WI38 (cell line): Measurements from ENCODE around the gene PLPP1.

Experiments
- H3K4me3 ChIP-seq: 2 replicates; pipeline ENCODE4 v1.5.1; 2011; ENCODE audit warnings: low read depth, mild to moderate bottlenecking, control low read depth, low read length
- CTCF ChIP-seq: IDR thresholded peaks from 2 replicates; pipeline ENCODE4 v1.5.1; 2012; ENCODE audit warnings: low read depth, mild to moderate bottlenecking, control low read depth, low read length

The PLPP1 gene

GRCh38 chr5:55484531-55484930 lies 50.2 kb downstream of the PLPP1 start:
- no peak overlapping the region for H3K4me3 ChIP-seq
- no peak for TF ChIP-seq CTCF

GRCh38 chr5:55483885-55484284 lies 50.9 kb downstream of the PLPP1 start:
- TF ChIP-seq CTCF: no peak
- no peak overlapping the region for H3K4me3 ChIP-seq

- H3K4me3 ChIP-seq: no peak overlapping the region
- TF ChIP-seq CTCF: no peak
These were observed 53.4 kb downstream of the PLPP1 start for GRCh38 chr5:55481293-55481855.

GRCh38 chr5:55480781-55481180 lies 54.0 kb downstream of the PLPP1 start:
- no peak for TF ChIP-seq CTCF
- no peak overlapping the region for H3K4me3 ChIP-seq

GRCh38 chr5:55472642-55473041 lies 62.1 kb downstream of the PLPP1 start:
- no peak overlapping the region for H3K4me3 ChIP-seq
- no peak for TF ChIP-seq CTCF

- no peak overlapping the region for H3K4me3 ChIP-seq
- no peak for TF ChIP-seq CTCF
These were observed 63.3 kb downstream of the PLPP1 start for GRCh38 chr5:55471468-55471867.

GRCh38 chr5:55470282-55470681 lies 64.5 kb downstream of the PLPP1 start:
- no peak overlapping the region for H3K4me3 ChIP-seq
- no peak for TF ChIP-seq CTCF
